SK-N-SH (cell line): ENCODE data around the gene PAPOLG. TPM values are rescaled to one million over a fixed set of nuclear protein-coding genes. Genes with fewer than 3 reads are reported as not detected.

Source experiments
- CTCF ChIA-PET: fragments of 300-600, 350-600 bp; formaldehyde crosslinking; extraction: SDS; loops from one replicate; lab custom pipeline; 2021; lab: Yijun Ruan, JAX
- POLR2A ChIA-PET: fragments of 350-600 bp; sonication (Branson Sonifier 250); formaldehyde crosslinking; extraction: SDS; loops from one replicate; lab custom pipeline; 2020; ENCODE audit warnings: antibody characterized with exemption, inconsistent platforms; lab: Yijun Ruan, JAX
- DNase-seq: peaks from one replicate; pipeline ENCODE4 v3.0.0; 2012
- H2AFZ ChIP-seq: fragments of 200-600 bp; sonication (generic); 2 replicates; pipeline ENCODE4 v1.8.1; 2016; ENCODE audit warnings: antibody characterized with exemption, mild to moderate bottlenecking, low read depth
- H3F3A ChIP-seq: fragments of 200-600 bp; sonication (generic); replicated peaks from 2 replicates; pipeline ENCODE3; 2016; ENCODE audit warnings: antibody characterized with exemption, mild to moderate bottlenecking; ENCODE audit not compliant: insufficient read depth
- H3K27ac ChIP-seq, 2 experiments: fragments of 200-500 bp in 1 of 2; fragments of 200-600 bp in 1 of 2; sonication (Bioruptor generic) in 1 of 2; sonication (generic), shearing (Covaris generic) in 1 of 2; 2 replicates each; pipeline versions ENCODE4 v1.5.1 to v1.6.1; 2014 to 2016; ENCODE audit warnings: low read depth in 2 of 2, inconsistent platforms in 1 of 2, low read length in 1 of 2, mild to moderate bottlenecking in 1 of 2, mixed read lengths in 1 of 2
- H3K27me3 ChIP-seq: fragments of 200-600 bp; sonication (generic), shearing (Covaris generic); 2 replicates; pipeline ENCODE4 v1.6.1; 2016; ENCODE audit warnings: mixed run types; ENCODE audit not compliant: insufficient read depth
- H3K36me3 ChIP-seq, 2 experiments: fragments of 200-500 bp in 1 of 2; fragments of 200-600 bp in 1 of 2; sonication (Bioruptor generic) in 1 of 2; sonication (generic) in 1 of 2; replicated peaks in 1 of 2; 2 replicates each; pipeline versions ENCODE3 to v1.5.1; 2014 to 2016; ENCODE audit warnings: low read length in 1 of 2, mild to moderate bottlenecking in 1 of 2; ENCODE audit not compliant: insufficient read depth in 2 of 2, control insufficient read depth in 1 of 2
- H3K4me1 ChIP-seq, 2 experiments: fragments of 200-500 bp in 1 of 2; fragments of 200-600 bp in 1 of 2; sonication (Bioruptor generic) in 1 of 2; sonication (generic), shearing (Covaris generic) in 1 of 2; 2 replicates each; pipeline versions ENCODE4 v1.5.1 to v1.6.1; 2014 to 2016; ENCODE audit warnings: low read depth in 1 of 2, low read length in 1 of 2, mixed run types in 1 of 2; ENCODE audit not compliant: insufficient read depth in 2 of 2, control insufficient read depth in 1 of 2
- H3K4me2 ChIP-seq: fragments of 200-600 bp; sonication (generic), shearing (Covaris generic); 2 replicates; pipeline ENCODE4 v1.6.1; 2017; ENCODE audit warnings: mixed run types
- H3K4me3 ChIP-seq, 2 experiments: fragments of 200-500 bp in 1 of 2; fragments of 200-600 bp in 1 of 2; sonication (Bioruptor generic) in 1 of 2; sonication (generic), shearing (Covaris generic) in 1 of 2; 2 replicates each; pipeline versions ENCODE4 v1.5.1 to v1.8.1; 2014 to 2016; ENCODE audit warnings: low read depth in 2 of 2, inconsistent platforms in 1 of 2, low read length in 1 of 2, mild to moderate bottlenecking in 1 of 2, mixed read lengths in 1 of 2, moderate library complexity in 1 of 2
- H3K79me2 ChIP-seq: fragments of 200-600 bp; sonication (generic); 2 replicates; pipeline ENCODE4 v1.8.1; 2017; ENCODE audit warnings: mild to moderate bottlenecking; ENCODE audit not compliant: insufficient read depth
- H3K9ac ChIP-seq: fragments of 200-600 bp; sonication (generic); 2 replicates; pipeline ENCODE4 v1.6.1; 2017; ENCODE audit warnings: mixed run types
- H3K9me2 ChIP-seq: fragments of 200-600 bp; sonication (generic); 2 replicates; pipeline ENCODE4 v1.6.1; 2017; ENCODE audit warnings: mixed run types
- H3K9me3 ChIP-seq: fragments of 200-600 bp; sonication (generic); 2 replicates; pipeline ENCODE4 v1.6.1; 2017; ENCODE audit warnings: mixed run types, mild to moderate bottlenecking, moderate library complexity
- H4K20me1 ChIP-seq: fragments of 200-600 bp; sonication (generic); 2 replicates; pipeline ENCODE4 v1.6.1; 2017; ENCODE audit warnings: mild to moderate bottlenecking, mixed run types; ENCODE audit not compliant: insufficient read depth
- CHD2 ChIP-seq: fragments of 150-350 bp; IDR thresholded peaks from 2 replicates; pipeline ENCODE4 v1.6.1; 2018; ENCODE audit warnings: low read length; ENCODE audit not compliant: partially characterized antibody
- ELF1 ChIP-seq: IDR thresholded peaks from 2 replicates; pipeline ENCODE4 v1.4.0; 2012
- GATA2 ChIP-seq: sonication (generic); formaldehyde crosslinking; IDR thresholded peaks from 2 replicates; pipeline ENCODE4 v1.5.0; 2020; ENCODE audit warnings: mild to moderate bottlenecking, missing genetic modification reagents
- IRF3 ChIP-seq: fragments of 150-350 bp; IDR thresholded peaks from 2 replicates; pipeline ENCODE4 v1.6.1; 2016; ENCODE audit warnings: mild to moderate bottlenecking, low read depth, low read length
- MXI1 ChIP-seq: IDR thresholded peaks from 2 replicates; pipeline ENCODE4 v1.6.1; 2012; ENCODE audit warnings: mild to moderate bottlenecking, low read depth, low read length, improper control_type of control experiment
- NRF1 ChIP-seq: IDR thresholded peaks from 2 replicates; pipeline ENCODE4 v1.6.1; 2012; ENCODE audit warnings: low read depth, mild to moderate bottlenecking, low read length
- POLR2AphosphoS5 ChIP-seq: IDR thresholded peaks from 2 replicates; pipeline ENCODE4 v1.6.1; 2012; ENCODE audit warnings: low read depth, low read length
- RCOR1 ChIP-seq: fragments of 150-350 bp; IDR thresholded peaks from 2 replicates; pipeline ENCODE4 v1.6.1; 2017; ENCODE audit warnings: antibody characterized with exemption, low read length
- RFX5 ChIP-seq: IDR thresholded peaks from 2 replicates; pipeline ENCODE4 v1.6.1; 2012; ENCODE audit warnings: mild to moderate bottlenecking, improper control_type of control experiment, low read length
- SIN3A ChIP-seq: IDR thresholded peaks from 2 replicates; pipeline ENCODE4 v1.6.1; 2012; ENCODE audit warnings: low read depth, mild to moderate bottlenecking, low read length, moderate library complexity, borderline replicate concordance
- SMC3 ChIP-seq: IDR thresholded peaks from 2 replicates; pipeline ENCODE4 v1.6.1; 2012; ENCODE audit warnings: low read depth, low read length, improper control_type of control experiment
- TAF1 ChIP-seq: IDR thresholded peaks from 2 replicates; pipeline ENCODE4 v1.6.1; 2012; ENCODE audit warnings: low read depth, mild to moderate bottlenecking, low read length, moderate library complexity, borderline replicate concordance
- TCF12 ChIP-seq: IDR thresholded peaks from 2 replicates; pipeline ENCODE4 v1.4.0; 2012
- TEAD4 ChIP-seq: IDR thresholded peaks from 2 replicates; pipeline ENCODE4 v1.4.0; 2012; ENCODE audit warnings: mild to moderate bottlenecking, borderline replicate concordance; ENCODE audit not compliant: insufficient read depth
- YY1 ChIP-seq: IDR thresholded peaks from 2 replicates; pipeline ENCODE4 v1.4.0; 2012; ENCODE audit warnings: low read depth, mild to moderate bottlenecking
- ZBTB33 ChIP-seq: IDR thresholded peaks from 2 replicates; pipeline ENCODE4 v1.4.0; 2012; ENCODE audit warnings: low read depth, borderline replicate concordance
- whole genome bisulfite sequencing: methylation state at CpG from one replicate; pipeline ENCODE4 v1.1.6; 2017; ENCODE audit warnings: low lambda C conversion rate; 5-methylcytosine and 5-hydroxymethylcytosine counted together
- polyA plus RNA-seq, 3 experiments: library from polyadenylated mRNA; depleted of rRNA; stranded (reverse); fragments of >200 nt; gene quantifications; 2 replicates each; pipeline ENCODE4 v1.2.3, GENCODE V29; 2012

PAPOLG gene
- polyA plus RNA-seq, 1 of the 3 experiments (the other 2 are of a cell fraction): 2.1 TPM

- H3K9me2 ChIP-seq: no peaks in the 10 kb centered on the region
- 98% methylated on average over 3 of the region's 3 CpGs for WGBS
- H3K9me3 ChIP-seq: no peaks in the 10 kb centered on the region
- no peak overlapping the region for H3K4me3 ChIP-seq
- H4K20me1 ChIP-seq: no peaks in the 10 kb centered on the region
- no peak overlapping the region for H3K27ac ChIP-seq
- POLR2A ChIA-PET: no interaction called here
- no peak overlapping the region for H2AFZ ChIP-seq
- H3K9ac ChIP-seq: no peak overlapping the region
- no peaks in the 10 kb centered on the region for H3K4me1 ChIP-seq
- H3K4me2 ChIP-seq: no peak overlapping the region
- H3F3A ChIP-seq: peaks cover 4% of the 10 kb centered on the region
- no peaks in the 10 kb centered on the region for H3K27me3 ChIP-seq
- CTCF ChIA-PET: interaction anchor here (1.2 kb wide), 1 partner anchor 64 kb away, joined by 3 read pairs; no protein-coding TSS in a partner anchor
- peaks cover 47 to 61% of the 10 kb centered on the region in 2 experiments for H3K36me3 ChIP-seq
- no peaks in the 10 kb centered on the region for H3K79me2 ChIP-seq
- no peak for DNase-seq
- TF ChIP-seq ELF1: no peak
- no peak for TF ChIP-seq TAF1
- no peak for TF ChIP-seq NRF1
- TF ChIP-seq RFX5: no peak
Observed at GRCh38 chr2:60771508-60771907, 15.4 kb downstream of the PAPOLG start.

GRCh38 chr2:60775048-60775639, 19.1 kb downstream of the PAPOLG start:
- CTCF ChIA-PET: interaction anchor here (1.2 kb wide), 1 partner anchor 224 kb away, joined by 3 read pairs; no protein-coding TSS in a partner anchor

GRCh38 chr2:60778352-60778751, 22.3 kb downstream of the PAPOLG start:
- H3K27ac ChIP-seq: no peak overlapping the region
- H3K4me1 ChIP-seq: no peaks in the 10 kb centered on the region
- TF ChIP-seq POLR2AphosphoS5 (no peak), ELF1 (no peak), RCOR1 (no peak), NRF1 (no peak), SMC3 (no peak), TEAD4 (no peak), GATA2 (CRISPR knock-in tag) (no peak), MXI1 (no peak), IRF3 (no peak), YY1 (no peak), TCF12 (no peak), CHD2 (no peak), ZBTB33 (no peak), SIN3A (no peak)
- 96% methylated on average over 3 of the region's 3 CpGs for WGBS
- H3F3A ChIP-seq: peaks cover 7% of the 10 kb centered on the region
- no peak overlapping the region for H3K9ac ChIP-seq
- ChIA-PET POLR2A (no interaction called here), CTCF (interaction anchor here (0.9 to 1.1 kb wide), 2 partner anchors 15 to 220 kb away, joined by 3 to 5 read pairs; no protein-coding TSS in a partner anchor)
- no peaks in the 10 kb centered on the region for H3K9me2 ChIP-seq
- no peaks in the 10 kb centered on the region for H3K79me2 ChIP-seq
- H3K4me2 ChIP-seq: no peak overlapping the region
- H2AFZ ChIP-seq: no peak overlapping the region
- H3K36me3 ChIP-seq: peaks cover 57 to 63% of the 10 kb centered on the region in 2 experiments
- H3K4me3 ChIP-seq: no peak overlapping the region
- no peaks in the 10 kb centered on the region for H3K9me3 ChIP-seq
- DNase-seq: no peak
- no peaks in the 10 kb centered on the region for H3K27me3 ChIP-seq
- no peaks in the 10 kb centered on the region for H4K20me1 ChIP-seq

More at GRCh38 chr2:60775048-60775639, 19.1 kb downstream of the PAPOLG start:
- no peak overlapping the region for H3K27ac ChIP-seq
- no peaks in the 10 kb centered on the region for H3K9me3 ChIP-seq
- H3K79me2 ChIP-seq: no peaks in the 10 kb centered on the region
- H3K9me2 ChIP-seq: no peaks in the 10 kb centered on the region
- no peak overlapping the region for H3K4me2 ChIP-seq
- H3K36me3 ChIP-seq: peaks cover 49 to 57% of the 10 kb centered on the region in 2 experiments
- H3K27me3 ChIP-seq: no peaks in the 10 kb centered on the region
- H2AFZ ChIP-seq: no peak overlapping the region
- POLR2A ChIA-PET: no interaction called here
- DNase-seq: no peak
- no peaks in the 10 kb centered on the region for H4K20me1 ChIP-seq
- no peak overlapping the region for H3K9ac ChIP-seq
- no peak for TF ChIP-seq POLR2AphosphoS5
- 93% methylated on average over 2 of the region's 2 CpGs for WGBS
- H3K4me1 ChIP-seq: no peaks in the 10 kb centered on the region
- no peak overlapping the region for H3K4me3 ChIP-seq
- H3F3A ChIP-seq: no peaks in the 10 kb centered on the region
